ENCODE results near the gene KNDC1.

KNDC1 gene

GRCh38 chr10:133184591-133185244, 24.7 kb downstream of the KNDC1 start:
- no peak overlapping the region for H3K4me3 ChIP-seq (ENCODE audit: low read depth, low read length)
- DNase-seq (ENCODE audit: low read depth) = no peak

GRCh38 chr10:133185421-133185820, 25.4 kb downstream of the KNDC1 start:
- no peak for DNase-seq (ENCODE audit: low read depth)
- no peak overlapping the region for H3K4me3 ChIP-seq (ENCODE audit: low read depth, low read length)

DNA sequence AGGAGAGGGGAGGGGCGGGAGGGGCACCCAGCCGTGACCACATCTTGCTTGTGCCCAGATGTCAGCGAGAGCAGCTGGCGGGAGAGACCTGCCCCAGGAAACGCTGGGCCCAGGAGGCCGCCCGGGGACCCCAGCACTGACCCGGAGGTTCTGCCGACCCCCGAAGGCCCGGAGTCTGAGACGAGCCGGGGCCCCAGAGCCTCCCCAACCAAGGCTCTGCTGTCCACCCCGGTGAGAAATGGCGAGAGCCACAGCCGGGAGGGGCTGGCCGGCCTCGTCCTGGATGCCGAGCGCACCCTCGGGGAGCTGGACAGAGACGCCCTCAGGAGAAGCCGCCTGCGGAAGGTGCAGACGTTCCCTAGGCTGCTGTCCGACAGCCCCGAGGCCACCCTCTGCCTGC, 25.9 kb downstream of the KNDC1 start:
- no peak for DNase-seq (ENCODE audit: low read depth)
- no peak overlapping the region for H3K4me3 ChIP-seq (ENCODE audit: low read depth, low read length)

GRCh38 chr10:133186416-133187090, 26.5 kb downstream of the KNDC1 start:
- no peak for DNase-seq (ENCODE audit: low read depth)
- H3K4me3 ChIP-seq (ENCODE audit: low read depth, low read length) = no peak overlapping the region

- H3K4me3 ChIP-seq (ENCODE audit: low read depth, low read length) = no peak overlapping the region
- DNase-seq (ENCODE audit: low read depth) = no peak
These were observed 27.3 kb downstream of the KNDC1 start for GRCh38 chr10:133187091-133187905.

- no peak for DNase-seq (ENCODE audit: low read depth)
- no peak overlapping the region for H3K4me3 ChIP-seq (ENCODE audit: low read depth, low read length)
These were observed 28.1 kb downstream of the KNDC1 start for GRCh38 chr10:133187906-133188681.

DNA sequence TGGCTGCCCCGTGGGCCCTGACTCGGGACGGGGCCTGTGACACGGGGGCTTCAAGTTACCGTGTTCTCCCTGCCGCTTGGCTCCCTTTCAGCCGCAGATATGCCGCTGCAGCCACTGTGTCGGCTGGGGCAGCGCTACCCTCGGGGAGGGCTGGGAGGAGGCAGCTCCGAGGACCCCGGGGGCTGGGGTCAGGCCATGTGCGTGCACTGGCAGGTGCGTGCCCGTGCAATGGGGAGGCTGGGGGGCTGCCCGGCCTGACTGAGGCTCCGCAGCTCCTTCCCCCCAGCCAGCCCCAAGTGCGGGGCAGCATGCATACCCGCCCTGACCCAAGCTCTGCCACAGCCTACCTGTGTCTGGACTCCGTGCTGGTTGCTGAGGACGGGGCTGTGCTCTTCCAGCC, 29.2 kb downstream of the KNDC1 start:
- H3K4me3 ChIP-seq (ENCODE audit: low read depth, low read length) = no peak overlapping the region
- DNase-seq (ENCODE audit: low read depth) = no peak

- no peak for DNase-seq (ENCODE audit: low read depth)
- H3K4me3 ChIP-seq (ENCODE audit: low read depth, low read length) = no peak overlapping the region
These were observed 29.7 kb downstream of the KNDC1 start for GRCh38 chr10:133189726-133190125.

DNA sequence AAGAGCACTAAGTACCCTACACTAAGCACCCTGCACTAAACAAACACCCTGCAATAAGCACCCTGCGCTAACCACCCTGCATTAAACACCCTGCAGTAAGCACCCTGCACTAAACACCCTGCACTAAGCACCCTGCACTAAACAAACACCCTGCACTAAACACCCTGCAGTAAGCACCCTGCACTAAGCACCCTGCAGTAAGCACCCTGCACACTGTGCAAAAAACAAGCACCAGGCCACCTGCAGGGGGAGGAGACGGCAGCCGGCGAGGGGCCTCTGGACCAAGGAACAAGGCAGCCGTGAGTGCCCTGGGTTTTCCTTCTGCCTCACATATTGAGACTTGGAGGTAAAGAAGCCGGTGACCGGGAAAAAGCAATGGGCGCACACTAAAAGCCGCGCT, 30.2 kb downstream of the KNDC1 start:
- DNase-seq (ENCODE audit: low read depth) = no peak
- H3K4me3 ChIP-seq (ENCODE audit: low read depth, low read length) = no peak overlapping the region

DNA sequence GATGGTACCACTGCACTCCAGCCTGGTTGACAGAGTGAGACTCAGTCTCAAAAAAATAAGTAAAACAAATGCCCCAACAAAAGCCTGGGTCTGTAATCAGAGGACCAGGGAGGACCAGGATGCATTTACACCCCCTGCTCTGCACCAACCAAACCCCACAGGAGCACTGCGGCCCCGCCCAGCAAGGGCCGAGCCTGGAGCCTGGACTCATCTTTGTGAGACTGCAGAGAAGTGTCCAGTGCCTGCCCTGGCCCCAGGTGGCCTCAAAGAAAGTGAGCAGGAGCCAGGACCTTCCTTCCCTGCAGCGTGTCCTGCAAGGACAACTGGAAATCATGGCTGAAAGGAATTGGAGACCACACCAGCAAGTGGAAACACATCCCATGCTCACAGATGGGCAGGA, 31.6 kb downstream of the KNDC1 start:
- no peak for DNase-seq (ENCODE audit: low read depth)
- no peak overlapping the region for H3K4me3 ChIP-seq (ENCODE audit: low read depth, low read length)

DNA sequence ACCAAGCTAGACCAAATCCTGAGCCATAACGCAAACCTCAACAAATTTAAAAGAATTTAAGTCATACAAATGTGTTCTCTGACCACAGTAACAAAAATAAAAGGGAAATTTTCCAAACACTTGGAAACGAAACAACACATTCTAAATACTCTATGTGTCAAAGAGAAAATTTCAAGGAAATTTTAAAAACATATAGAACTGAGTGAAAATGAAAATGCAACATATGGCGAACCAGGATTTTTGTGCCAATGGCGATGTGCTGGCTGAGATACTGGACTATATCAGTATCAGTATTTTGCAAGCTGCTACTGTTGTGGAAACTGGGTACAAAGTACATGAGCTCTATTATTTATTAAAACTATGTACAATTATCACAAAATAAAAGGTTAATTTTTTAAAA, 34.1 kb downstream of the KNDC1 start:
- DNase-seq (ENCODE audit: low read depth) = no peak
- H3K4me3 ChIP-seq (ENCODE audit: low read depth, low read length) = no peak overlapping the region

GRCh38 chr10:133195096-133195495, 35.1 kb downstream of the KNDC1 start:
- H3K4me3 ChIP-seq (ENCODE audit: low read depth, low read length) = no peak overlapping the region
- no peak for DNase-seq (ENCODE audit: low read depth)

GRCh38 chr10:133195611-133196010, 35.6 kb downstream of the KNDC1 start:
- no peak for DNase-seq (ENCODE audit: low read depth)
- no peak overlapping the region for H3K4me3 ChIP-seq (ENCODE audit: low read depth, low read length)

DNA sequence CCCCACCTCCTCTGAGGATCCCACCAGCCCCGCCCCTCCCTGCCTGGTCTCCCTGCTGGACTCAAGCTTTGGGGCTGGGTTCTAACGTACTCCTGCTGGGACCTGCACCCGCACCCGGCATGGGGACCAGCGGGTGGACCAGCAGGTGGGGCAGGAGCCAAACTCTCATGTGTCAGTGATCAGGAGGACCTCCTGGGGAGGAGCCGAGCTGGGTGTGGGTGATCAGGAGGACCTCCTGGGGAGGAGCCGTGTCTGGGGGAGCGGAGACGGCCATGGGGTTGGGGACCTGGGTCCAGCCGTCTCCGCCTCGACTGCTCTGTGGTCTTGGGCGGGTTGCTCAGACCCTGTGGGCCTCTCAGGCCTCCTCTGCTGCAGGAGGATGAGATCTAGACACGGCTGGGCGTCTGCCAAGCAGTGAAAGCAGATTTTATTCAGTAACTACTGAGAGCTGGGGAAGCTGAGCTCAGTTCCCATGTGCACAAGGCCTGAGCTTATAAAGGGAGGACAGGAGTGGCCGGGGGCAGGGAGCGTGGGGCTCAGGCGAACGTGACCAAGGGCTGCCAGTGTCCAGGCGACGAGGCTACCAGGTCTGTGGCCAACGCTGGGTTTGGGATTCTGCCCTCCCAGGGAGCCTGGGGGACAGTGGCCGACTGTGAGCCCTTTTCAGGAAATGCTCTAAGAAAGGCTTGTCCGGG, 36.3 kb downstream of the KNDC1 start:
- no peak for DNase-seq (ENCODE audit: low read depth)
- H3K4me3 ChIP-seq (ENCODE audit: low read depth, low read length) = no peak overlapping the region

DNA sequence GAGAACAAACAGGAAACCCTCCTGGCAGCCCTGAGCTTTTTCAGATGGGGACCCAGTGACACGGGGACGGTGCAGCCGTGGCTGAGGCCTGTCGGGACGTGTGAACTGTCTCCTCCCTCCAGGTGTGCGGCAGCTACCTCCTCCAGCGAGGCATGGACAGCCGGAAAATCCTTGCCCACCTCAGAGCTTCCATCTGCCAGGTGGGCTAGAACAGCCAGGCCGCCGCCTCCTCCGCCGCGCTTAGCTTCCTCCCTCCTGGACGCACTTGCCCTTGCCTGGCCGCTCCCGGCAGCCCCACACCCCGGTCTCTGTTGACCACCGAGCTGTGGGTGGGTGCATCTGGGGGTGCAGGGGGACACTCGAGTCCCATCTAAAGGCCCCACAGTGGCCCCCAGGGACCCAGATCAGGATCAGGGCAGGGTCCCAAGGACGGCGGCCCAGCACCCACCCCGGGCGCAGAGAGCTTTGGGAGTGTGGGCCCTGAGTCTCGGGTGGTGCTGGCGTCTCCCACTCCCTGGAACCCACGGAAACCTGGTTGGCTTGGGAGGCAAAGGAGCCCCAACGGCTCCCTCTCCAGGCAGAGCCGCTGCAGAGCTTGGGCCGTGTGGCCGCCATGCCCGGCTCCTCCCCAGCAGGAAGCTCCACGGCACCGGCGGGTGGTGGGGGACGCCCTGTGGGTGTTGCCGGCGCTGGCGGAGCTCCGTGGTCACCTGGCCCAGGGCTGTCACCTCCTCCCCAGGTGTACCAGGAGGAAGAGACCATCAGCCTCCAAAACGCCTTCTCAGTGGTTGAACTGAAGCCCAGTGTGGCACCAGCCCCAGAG, 37.1 kb downstream of the KNDC1 start:
- no peak for DNase-seq (ENCODE audit: low read depth)
- H3K4me3 ChIP-seq (ENCODE audit: low read depth, low read length) = no peak overlapping the region

- H3K4me3 ChIP-seq (ENCODE audit: low read depth, low read length) = no peak overlapping the region
- DNase-seq (ENCODE audit: low read depth) = no peak
These were observed 37.8 kb downstream of the KNDC1 start for GRCh38 chr10:133197786-133198185.

- no peak for DNase-seq (ENCODE audit: low read depth)
- no peak overlapping the region for H3K4me3 ChIP-seq (ENCODE audit: low read depth, low read length)
These were observed 38.2 kb downstream of the KNDC1 start for GRCh38 chr10:133198206-133198605.

DNA sequence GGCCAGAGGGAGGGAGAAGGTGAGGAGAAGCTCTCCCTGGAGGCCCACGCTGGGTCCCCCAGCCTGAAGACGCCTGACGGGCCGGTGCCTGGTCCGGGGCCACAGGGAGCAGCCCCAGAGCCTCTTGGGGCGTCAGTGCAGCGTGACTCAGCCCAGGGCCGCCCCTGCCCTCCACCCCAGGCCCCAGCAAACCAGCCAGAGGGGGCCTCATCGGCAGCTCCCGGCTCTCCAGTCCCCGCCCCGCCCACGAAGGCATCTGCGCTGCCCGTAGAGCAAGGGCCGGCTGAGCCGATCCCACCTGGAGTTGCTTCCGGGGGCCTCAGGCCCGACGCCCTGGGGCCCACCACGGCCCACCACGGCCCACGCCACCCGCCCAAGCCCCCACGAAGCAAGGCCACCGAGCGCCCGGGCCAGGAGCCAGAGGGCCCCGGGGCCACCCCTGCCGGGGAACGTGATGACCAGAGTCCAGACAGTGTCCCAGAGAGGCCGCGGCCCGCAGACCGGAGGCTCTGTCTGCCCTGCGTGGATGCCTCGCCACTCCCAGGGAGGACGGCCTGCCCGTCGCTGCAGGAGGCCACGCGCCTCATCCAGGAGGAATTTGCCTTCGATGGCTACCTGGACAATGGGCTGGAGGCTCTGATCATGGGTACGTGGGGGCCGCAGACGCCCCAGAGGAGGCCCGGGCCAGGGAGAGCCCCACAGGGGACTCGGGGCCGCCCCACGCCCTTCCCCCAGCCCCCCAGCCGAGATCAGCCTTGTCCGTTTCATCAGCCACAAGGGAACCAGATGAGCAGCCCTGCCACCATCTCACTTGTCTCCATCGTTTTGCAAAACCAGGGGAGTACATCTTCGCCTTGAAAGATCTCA, 38.8 kb downstream of the KNDC1 start:
- no peak for DNase-seq (ENCODE audit: low read depth)
- no peak overlapping the region for H3K4me3 ChIP-seq (ENCODE audit: low read depth, low read length)
